HEK293 (cell line): ENCODE data around the gene CD244.

ENCODE experiments used
- CTCF ChIA-PET: fragments of 350-600 bp; formaldehyde crosslinking; extraction: SDS; loops from one replicate; lab custom pipeline; 2021; ENCODE audit warnings: antibody characterized with exemption; lab: Yijun Ruan, JAX
- POLR2A ChIA-PET: fragments of 300-600 bp; formaldehyde crosslinking; extraction: SDS; loops from one replicate; lab custom pipeline; 2020; ENCODE audit warnings: antibody characterized with exemption, inconsistent platforms; lab: Yijun Ruan, JAX
- H3K27ac ChIP-seq: fragments of 200-500 bp; sonication (Bioruptor generic); 2 replicates; pipeline ENCODE4 v1.5.1; 2014; ENCODE audit warnings: low read depth, low read length, control low read depth, inconsistent platforms; ENCODE audit errors: extremely low read depth
- H3K36me3 ChIP-seq, 2 experiments: fragments of 200-500 bp in 1 of 2; sonication (Bioruptor generic) in 1 of 2; 1 replicate in 1 of 2; 2 replicates in 1 of 2; pipeline ENCODE4 v1.5.1; 2014 to 2017; ENCODE audit warnings: inconsistent platforms in 2 of 2, low read length in 2 of 2; ENCODE audit not compliant: control insufficient read depth in 2 of 2, insufficient read depth in 1 of 2
- H3K4me1 ChIP-seq: fragments of 200-500 bp; sonication (Bioruptor generic); 2 replicates; pipeline ENCODE4 v1.5.1; 2014; ENCODE audit warnings: mild to moderate bottlenecking, low read length, inconsistent platforms; ENCODE audit not compliant: control insufficient read depth, insufficient read depth
- H3K4me3 ChIP-seq: 2 replicates; pipeline ENCODE4 v1.5.1; 2011; ENCODE audit warnings: low read depth, mild to moderate bottlenecking, control low read depth, low read length, moderate library complexity
- H3K9me3 ChIP-seq: fragments of 200-500 bp; sonication (Bioruptor generic); 2 replicates; pipeline ENCODE4 v1.5.1; 2014; ENCODE audit warnings: low read depth, low read length, inconsistent platforms; ENCODE audit not compliant: control insufficient read depth, insufficient read depth
- BCL11B ChIP-seq: fragments of 450-650 bp; formaldehyde crosslinking; IDR thresholded peaks from 2 replicates; pipeline ENCODE4 v1.5.1; 2016; ENCODE audit warnings: low read depth, missing biosample characterization, missing genetic modification characterization
- GLIS2 ChIP-seq: fragments of 450-650 bp; formaldehyde crosslinking; IDR thresholded peaks from 2 replicates; pipeline ENCODE4 v1.5.1; 2016; ENCODE audit warnings: missing biosample characterization, missing genetic modification characterization
- HOXA7 ChIP-seq: sonication (generic); formaldehyde crosslinking; IDR thresholded peaks from 2 replicates; pipeline ENCODE4 v1.8.1; 2022; ENCODE audit warnings: missing genetic modification reagents, borderline replicate concordance
- KLF17 ChIP-seq: fragments of 450-650 bp; formaldehyde crosslinking; IDR thresholded peaks from 2 replicates; pipeline ENCODE4 v1.5.1; 2016; ENCODE audit warnings: missing biosample characterization, missing genetic modification characterization
- MYNN ChIP-seq: fragments of 450-650 bp; formaldehyde crosslinking; IDR thresholded peaks from 2 replicates; pipeline ENCODE4 v1.5.1; 2016; ENCODE audit warnings: missing biosample characterization, missing genetic modification characterization, borderline replicate concordance
- PRDM1 ChIP-seq: fragments of 450-650 bp; formaldehyde crosslinking; IDR thresholded peaks from 2 replicates; pipeline ENCODE4; 2016; ENCODE audit warnings: missing biosample characterization, missing genetic modification characterization
- SP3 ChIP-seq: fragments of 450-650 bp; formaldehyde crosslinking; IDR thresholded peaks from 2 replicates; pipeline ENCODE4 v1.5.1; 2016; ENCODE audit warnings: missing biosample characterization, missing genetic modification characterization
- TRIM28 ChIP-seq: IDR thresholded peaks from 2 replicates; pipeline ENCODE4 v1.6.1; 2011; ENCODE audit warnings: low read length, control low read depth, borderline replicate concordance
- ZFP37 ChIP-seq: fragments of 450-650 bp; formaldehyde crosslinking; IDR thresholded peaks from 2 replicates; pipeline ENCODE4 v1.5.1; 2016; ENCODE audit warnings: missing biosample characterization, missing genetic modification characterization
- ZNF148 ChIP-seq: fragments of 450-650 bp; formaldehyde crosslinking; IDR thresholded peaks from 2 replicates; pipeline ENCODE4 v1.5.0; 2017; ENCODE audit warnings: missing biosample characterization, missing genetic modification characterization, borderline replicate concordance
- ZNF157 ChIP-seq: fragments of 450-650 bp; formaldehyde crosslinking; IDR thresholded peaks from 2 replicates; pipeline ENCODE4 v1.5.1; 2016; ENCODE audit warnings: missing biosample characterization, missing genetic modification characterization
- ZNF211 ChIP-seq: fragments of 450-650 bp; formaldehyde crosslinking; IDR thresholded peaks from 2 replicates; pipeline ENCODE4 v1.5.1; 2016; ENCODE audit warnings: low read depth, missing biosample characterization, missing genetic modification characterization
- ZNF23 ChIP-seq: fragments of 450-650 bp; formaldehyde crosslinking; IDR thresholded peaks from 2 replicates; pipeline ENCODE4 v1.5.1; 2016; ENCODE audit warnings: missing biosample characterization, missing genetic modification characterization, borderline replicate concordance
- ZNF24 ChIP-seq: fragments of 450-650 bp; formaldehyde crosslinking; IDR thresholded peaks from 2 replicates; pipeline ENCODE4 v1.5.1; 2016; ENCODE audit warnings: missing biosample characterization, missing genetic modification characterization
- ZNF423 ChIP-seq: fragments of 450-650 bp; formaldehyde crosslinking; IDR thresholded peaks from 2 replicates; pipeline ENCODE4 v1.5.1; 2016; ENCODE audit warnings: missing biosample characterization, missing genetic modification characterization
- ZNF510 ChIP-seq: fragments of 450-650 bp; formaldehyde crosslinking; IDR thresholded peaks from 2 replicates; pipeline ENCODE4 v1.5.1; 2018; ENCODE audit warnings: mild to moderate bottlenecking, missing genetic modification characterization, missing biosample characterization; ENCODE audit not compliant: insufficient replicate concordance
- ZNF626 ChIP-seq: fragments of 450-650 bp; sonication (Bioruptor Pico); formaldehyde crosslinking; IDR thresholded peaks from 2 replicates; pipeline ENCODE4 v1.5.1; 2018; ENCODE audit warnings: missing biosample characterization, missing genetic modification characterization, inconsistent platforms
- ZXDB ChIP-seq: fragments of 450-650 bp; formaldehyde crosslinking; IDR thresholded peaks from 2 replicates; pipeline ENCODE4 v1.5.1; 2016; ENCODE audit warnings: missing biosample characterization, missing genetic modification characterization
- TF ChIP-seq, protein P1 (sequence below): fragments of 450-650 bp; formaldehyde crosslinking; IDR thresholded peaks from 2 replicates; pipeline ENCODE4 v1.5.1; 2017; ENCODE audit warnings: missing biosample characterization, missing genetic modification characterization
- TF ChIP-seq, protein P2 (sequence below): fragments of 450-650 bp; formaldehyde crosslinking; IDR thresholded peaks from 2 replicates; pipeline ENCODE4 v1.5.1; 2016; ENCODE audit warnings: missing biosample characterization, missing genetic modification characterization, borderline replicate concordance
- TF ChIP-seq, protein P3 (sequence below): fragments of 450-650 bp; formaldehyde crosslinking; IDR thresholded peaks from 2 replicates; pipeline ENCODE4 v1.5.1; 2016; ENCODE audit warnings: missing biosample characterization, missing genetic modification characterization

Gene CD244

DNA sequence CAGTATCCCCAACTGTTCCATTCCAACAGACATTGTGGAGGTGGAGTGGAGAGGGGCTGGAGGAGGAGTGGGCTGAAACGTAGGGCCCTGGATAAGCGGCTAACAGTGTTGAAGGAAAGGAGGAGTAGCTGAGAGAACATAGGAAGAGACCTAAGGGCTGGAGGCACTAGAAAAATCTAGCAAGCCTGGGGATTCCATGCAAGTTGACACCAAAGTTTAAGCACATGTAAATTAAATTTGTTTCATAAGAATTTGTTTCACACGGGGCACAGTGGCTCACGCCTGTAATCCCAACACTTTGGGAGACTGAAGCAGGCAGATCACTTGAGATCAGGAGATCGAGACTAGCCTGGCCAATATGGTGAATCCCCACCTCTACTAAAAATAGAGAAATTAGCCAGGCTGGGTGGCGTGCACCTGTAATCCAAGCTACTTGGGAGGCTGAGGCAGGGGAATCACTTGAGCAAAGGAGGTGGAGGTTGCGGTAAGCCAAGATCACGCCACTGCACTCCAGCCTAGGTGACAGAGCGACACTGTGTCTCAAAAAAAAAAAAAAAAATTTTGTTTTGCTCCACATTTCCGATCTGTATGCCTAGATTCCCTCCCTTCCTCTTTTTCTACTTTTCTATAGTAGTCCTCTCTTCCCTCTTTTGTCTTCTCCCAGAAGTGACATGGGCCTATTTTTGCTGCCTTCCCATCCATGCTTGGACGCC lies 530 bp upstream of the CD244 start:
- H3K27ac ChIP-seq: no peak overlapping the region
- POLR2A ChIA-PET: no interaction called here
- H3K4me3 ChIP-seq: no peak overlapping the region
- no peak for TF ChIP-seq GLIS2 (tag by site-specific recombination)
- TF ChIP-seq ZNF157 (tag by site-specific recombination): no peak
- no peak for TF ChIP-seq KLF17 (tag by site-specific recombination)
- TF ChIP-seq ZNF23: no peak
- TF ChIP-seq ZNF211 (tag by site-specific recombination): no peak
- TF ChIP-seq ZNF24 (tag by site-specific recombination): no peak
- TF ChIP-seq HOXA7 (CRISPR knock-in tag): no peak
- TF ChIP-seq, protein P1, sequence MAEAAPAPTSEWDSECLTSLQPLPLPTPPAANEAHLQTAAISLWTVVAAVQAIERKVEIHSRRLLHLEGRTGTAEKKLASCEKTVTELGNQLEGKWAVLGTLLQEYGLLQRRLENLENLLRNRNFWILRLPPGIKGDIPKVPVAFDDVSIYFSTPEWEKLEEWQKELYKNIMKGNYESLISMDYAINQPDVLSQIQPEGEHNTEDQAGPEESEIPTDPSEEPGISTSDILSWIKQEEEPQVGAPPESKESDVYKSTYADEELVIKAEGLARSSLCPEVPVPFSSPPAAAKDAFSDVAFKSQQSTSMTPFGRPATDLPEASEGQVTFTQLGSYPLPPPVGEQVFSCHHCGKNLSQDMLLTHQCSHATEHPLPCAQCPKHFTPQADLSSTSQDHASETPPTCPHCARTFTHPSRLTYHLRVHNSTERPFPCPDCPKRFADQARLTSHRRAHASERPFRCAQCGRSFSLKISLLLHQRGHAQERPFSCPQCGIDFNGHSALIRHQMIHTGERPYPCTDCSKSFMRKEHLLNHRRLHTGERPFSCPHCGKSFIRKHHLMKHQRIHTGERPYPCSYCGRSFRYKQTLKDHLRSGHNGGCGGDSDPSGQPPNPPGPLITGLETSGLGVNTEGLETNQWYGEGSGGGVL (tag by site-specific recombination): no peak
- no peak for TF ChIP-seq SP3 (tag by site-specific recombination)
- no peak for TF ChIP-seq MYNN
- TF ChIP-seq, protein P2, sequence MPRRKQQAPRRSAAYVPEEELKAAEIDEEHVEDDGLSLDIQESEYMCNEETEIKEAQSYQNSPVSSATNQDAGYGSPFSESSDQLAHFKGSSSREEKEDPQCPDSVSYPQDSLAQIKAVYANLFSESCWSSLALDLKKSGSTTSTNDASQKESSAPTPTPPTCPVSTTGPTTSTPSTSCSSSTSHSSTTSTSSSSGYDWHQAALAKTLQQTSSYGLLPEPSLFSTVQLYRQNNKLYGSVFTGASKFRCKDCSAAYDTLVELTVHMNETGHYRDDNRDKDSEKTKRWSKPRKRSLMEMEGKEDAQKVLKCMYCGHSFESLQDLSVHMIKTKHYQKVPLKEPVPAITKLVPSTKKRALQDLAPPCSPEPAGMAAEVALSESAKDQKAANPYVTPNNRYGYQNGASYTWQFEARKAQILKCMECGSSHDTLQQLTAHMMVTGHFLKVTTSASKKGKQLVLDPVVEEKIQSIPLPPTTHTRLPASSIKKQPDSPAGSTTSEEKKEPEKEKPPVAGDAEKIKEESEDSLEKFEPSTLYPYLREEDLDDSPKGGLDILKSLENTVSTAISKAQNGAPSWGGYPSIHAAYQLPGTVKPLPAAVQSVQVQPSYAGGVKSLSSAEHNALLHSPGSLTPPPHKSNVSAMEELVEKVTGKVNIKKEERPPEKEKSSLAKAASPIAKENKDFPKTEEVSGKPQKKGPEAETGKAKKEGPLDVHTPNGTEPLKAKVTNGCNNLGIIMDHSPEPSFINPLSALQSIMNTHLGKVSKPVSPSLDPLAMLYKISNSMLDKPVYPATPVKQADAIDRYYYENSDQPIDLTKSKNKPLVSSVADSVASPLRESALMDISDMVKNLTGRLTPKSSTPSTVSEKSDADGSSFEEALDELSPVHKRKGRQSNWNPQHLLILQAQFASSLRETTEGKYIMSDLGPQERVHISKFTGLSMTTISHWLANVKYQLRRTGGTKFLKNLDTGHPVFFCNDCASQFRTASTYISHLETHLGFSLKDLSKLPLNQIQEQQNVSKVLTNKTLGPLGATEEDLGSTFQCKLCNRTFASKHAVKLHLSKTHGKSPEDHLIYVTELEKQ (tag by site-specific recombination): no peak
- no peak for TF ChIP-seq ZNF423 (tag by site-specific recombination)
- TF ChIP-seq ZNF626 (tag by site-specific recombination): no peak
- H3K4me1 ChIP-seq: no peaks in the 10 kb centered on the region
- CTCF ChIA-PET: no interaction called here
- H3K36me3 ChIP-seq: no peaks in the 10 kb centered on the region
- no peaks in the 10 kb centered on the region for H3K9me3 ChIP-seq

DNA sequence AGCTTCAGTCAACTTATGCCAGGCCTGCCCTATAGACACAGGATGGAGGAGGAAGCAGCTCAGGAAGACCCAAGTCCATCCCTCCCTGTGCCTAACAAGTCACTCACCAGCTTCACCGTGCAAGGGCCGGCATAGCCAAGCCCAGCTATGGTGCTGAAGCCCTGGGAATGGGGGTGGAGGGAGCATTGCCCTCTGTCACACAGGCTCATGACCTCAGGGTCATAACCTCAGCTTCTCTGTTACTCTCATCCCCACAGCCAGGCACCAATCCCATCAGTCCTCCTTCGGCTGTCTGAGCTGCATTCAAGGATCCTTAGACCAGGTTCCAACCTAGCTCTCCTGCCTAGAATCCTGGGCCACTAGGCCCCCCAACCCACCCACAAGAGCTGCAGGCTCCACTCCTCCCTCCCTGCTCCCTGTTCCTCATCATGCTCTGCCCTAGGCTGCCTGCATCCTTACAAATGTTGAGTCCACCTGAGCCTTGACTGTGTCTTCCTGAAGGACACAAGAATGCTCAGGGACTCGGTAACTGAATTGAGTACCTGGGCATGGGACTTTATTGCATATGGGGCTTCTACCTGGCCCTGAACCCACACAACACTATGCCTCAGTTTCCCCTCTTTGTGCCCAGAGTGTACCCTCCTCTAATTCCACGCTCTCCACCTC lies 1.7 kb downstream of the CD244 start:
- H3K4me1 ChIP-seq: no peaks in the 10 kb centered on the region
- H3K36me3 ChIP-seq: no peaks in the 10 kb centered on the region
- no peaks in the 10 kb centered on the region for H3K9me3 ChIP-seq
- H3K4me3 ChIP-seq: no peak overlapping the region
- ChIA-PET CTCF (interaction anchor here (0.5 to 1.2 kb wide), 2 partner anchors 90 to 94 kb away, joined by 3 read pairs; partner anchors contain the start of gene ITLN2), POLR2A (no interaction called here)
- no peak overlapping the region for H3K27ac ChIP-seq
- no peak for TF ChIP-seq ZNF510 (tag by site-specific recombination)
- no peak for TF ChIP-seq ZXDB (tag by site-specific recombination)
- TF ChIP-seq PRDM1 (tag by site-specific recombination): no peak
- TF ChIP-seq, protein P3, sequence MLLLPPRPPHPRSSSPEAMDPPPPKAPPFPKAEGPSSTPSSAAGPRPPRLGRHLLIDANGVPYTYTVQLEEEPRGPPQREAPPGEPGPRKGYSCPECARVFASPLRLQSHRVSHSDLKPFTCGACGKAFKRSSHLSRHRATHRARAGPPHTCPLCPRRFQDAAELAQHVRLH (tag by site-specific recombination): no peak
- no peak for TF ChIP-seq ZNF148 (tag by site-specific recombination)
- TF ChIP-seq BCL11B: no peak
- no peak for TF ChIP-seq TRIM28
- no peak for TF ChIP-seq ZFP37
